Ovary (tissue), 3 donors: Measurements from ENCODE around the gene APPL2.
"Not testable (repeated sequence)": the region's sequence is repeated elsewhere in the genome, so short reads cannot be mapped to it uniquely, and the experiment has no call there.

Experiments
- CTCF ChIP-seq, 3 donors: fragments of 450-650 bp in 2 of 3; fragments of 200-600 bp in 1 of 3; IDR thresholded peaks; one replicate each; pipeline versions ENCODE4 v1.5.1 to v1.8.0; 2016 to 2022; ENCODE audit warnings: antibody characterized with exemption in 3 of 3, mild to moderate bottlenecking in 1 of 3
- EP300 ChIP-seq: sonication (generic); formaldehyde crosslinking; IDR thresholded peaks from one replicate; pipeline ENCODE4 v1.6.1; 2017; ENCODE audit warnings: antibody characterized with exemption
- POLR2A ChIP-seq: fragments of 450-650 bp; IDR thresholded peaks from one replicate; pipeline ENCODE4 v1.6.1; 2017; ENCODE audit warnings: antibody characterized with exemption, mild to moderate bottlenecking, moderate library complexity
- donor health status: DM: no; HTN: no; CAD: no.

DNA sequence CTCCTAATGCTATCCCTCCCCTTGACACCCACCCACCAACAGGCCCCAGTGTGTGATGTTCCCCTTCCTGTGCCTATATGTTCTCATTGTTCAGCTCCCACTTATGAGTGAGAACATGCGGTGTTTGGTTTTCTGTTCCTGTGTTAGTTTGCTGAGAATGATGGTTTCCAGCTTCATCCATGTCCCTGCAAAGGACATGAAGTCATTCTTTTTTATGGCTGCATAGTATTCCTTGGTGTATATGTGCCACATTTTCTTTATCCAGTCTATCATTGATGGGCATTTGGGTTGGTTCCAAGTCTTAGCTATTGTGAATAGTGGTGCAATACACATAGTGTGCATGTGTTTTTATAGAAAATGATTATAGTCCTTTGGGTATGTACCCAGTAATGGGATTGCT lies 56.9 kb downstream of the APPL2 start:
- not testable (repeated sequence) for TF ChIP-seq POLR2A; CTCF (IDR thresholded peaks at IDR 0.05); EP300
